HepG2 (cell line): ENCODE data around the gene PAN2. TPM values are rescaled to one million over a fixed set of nuclear protein-coding genes. Genes with fewer than 3 reads are reported as not detected.

Source experiments
- ATF3 ChIP-seq: sonication (generic); formaldehyde crosslinking; IDR thresholded peaks from 2 replicates; pipeline ENCODE4 v1.4.0; 2020; ENCODE audit warnings: missing genetic modification reagents
- ELF3 ChIP-seq: IDR thresholded peaks from 2 replicates; pipeline ENCODE4 v1.6.1; 2016; ENCODE audit warnings: missing genetic modification reagents, missing compliant biosample characterization
- GABPB1 ChIP-seq: IDR thresholded peaks from 2 replicates; pipeline ENCODE4 v1.6.1; 2016; ENCODE audit warnings: mild to moderate bottlenecking, missing genetic modification reagents, moderate library complexity, missing compliant biosample characterization
- GTF2F1 ChIP-seq: fragments of 150-350 bp; IDR thresholded peaks from 2 replicates; pipeline ENCODE4 v1.6.1; 2014; ENCODE audit warnings: low read length
- HCFC1 ChIP-seq: fragments of 150-350 bp; IDR thresholded peaks from 2 replicates; pipeline ENCODE4 v1.6.1; 2014; ENCODE audit warnings: low read depth, low read length
- HIVEP1 ChIP-seq: sonication (generic); formaldehyde crosslinking; IDR thresholded peaks from 2 replicates; pipeline ENCODE4 v1.4.0; 2020; ENCODE audit warnings: mild to moderate bottlenecking, missing genetic modification reagents
- HNF4A ChIP-seq: sonication (generic); formaldehyde crosslinking; IDR thresholded peaks from 2 replicates; pipeline ENCODE4 v1.4.0; 2020; ENCODE audit warnings: missing genetic modification reagents
- HNRNPL ChIP-seq: fragments of 200-400 bp; formaldehyde crosslinking; IDR thresholded peaks from 2 replicates; pipeline ENCODE4 v1.6.1; 2017; ENCODE audit warnings: mild to moderate bottlenecking, low read depth, low read length
- KMT2A ChIP-seq: sonication (generic); formaldehyde crosslinking; IDR thresholded peaks from 2 replicates; pipeline ENCODE4 v1.4.0; 2020; ENCODE audit warnings: missing genetic modification reagents
- NFYB ChIP-seq: sonication (generic); formaldehyde crosslinking; IDR thresholded peaks from 2 replicates; pipeline ENCODE4 v1.4.0; 2020; ENCODE audit warnings: missing genetic modification reagents
- PLRG1 ChIP-seq: fragments of 450-650 bp; conservative IDR thresholded peaks from 2 replicates; pipeline ENCODE4 v1.6.1; 2016
- SMAD1 ChIP-seq: sonication (generic); formaldehyde crosslinking; IDR thresholded peaks from 2 replicates; pipeline ENCODE4 v1.4.0; 2020; ENCODE audit warnings: missing genetic modification reagents, low read depth, mild to moderate bottlenecking, borderline replicate concordance
- TCF7L2 ChIP-seq: IDR thresholded peaks from 2 replicates; pipeline ENCODE4 v1.6.1; 2011; ENCODE audit warnings: mild to moderate bottlenecking, low read depth, low read length, moderate library complexity
- THAP11 ChIP-seq: IDR thresholded peaks from 2 replicates; pipeline ENCODE4 v1.6.1; 2016; ENCODE audit warnings: missing biosample characterization, missing genetic modification reagents
- ZNF350 ChIP-seq: sonication (generic); formaldehyde crosslinking; IDR thresholded peaks from 2 replicates; pipeline ENCODE4 v1.4.0; 2020; ENCODE audit warnings: mild to moderate bottlenecking, low read depth, missing genetic modification reagents, borderline replicate concordance
- ZNF562 ChIP-seq: sonication (generic); formaldehyde crosslinking; IDR thresholded peaks from 2 replicates; pipeline ENCODE4 v1.8.0; 2022; ENCODE audit warnings: missing genetic modification reagents, borderline replicate concordance
- ZNF891 ChIP-seq: sonication (generic); formaldehyde crosslinking; IDR thresholded peaks from 2 replicates; pipeline ENCODE4 v1.5.0; 2020; ENCODE audit warnings: mild to moderate bottlenecking, missing genetic modification reagents
- polyA plus RNA-seq, 8 experiments: library from polyadenylated mRNA; depleted of rRNA in 3 of 8; stranded (reverse) in 7 of 8; unstranded in 1 of 8; fragments of >200 nt; fragmentation: Illumina TruSeq in 4 of 8; extraction: Trizol in 4 of 8; gene quantifications; 2 replicates each; pipeline versions ENCODE4 v1.2.1 to v1.2.3, GENCODE V29; 2011 to 2016; ENCODE audit warnings: low read depth in 4 of 8, missing spikeins in 1 of 8, mixed read lengths in 1 of 8; ENCODE audit not compliant: insufficient read depth in 1 of 8
- total RNA-seq, 5 experiments: library from RNA; depleted of rRNA; stranded (reverse); fragments of >200 nt; fragmentation: Illumina TruSeq; extraction: Trizol; gene quantifications; 2 replicates each; pipeline ENCODE4 v1.2.3, GENCODE V29; 2016; ENCODE audit warnings: low read depth in 1 of 5
- TF ChIP-seq, protein P1 (sequence below): sonication (generic); formaldehyde crosslinking; IDR thresholded peaks from 2 replicates; pipeline ENCODE4 v1.5.1; 2020; ENCODE audit warnings: missing genetic modification reagents, mild to moderate bottlenecking, borderline replicate concordance
- TF ChIP-seq, protein P2 (sequence below): sonication (generic); formaldehyde crosslinking; IDR thresholded peaks from 2 replicates; pipeline ENCODE4 v1.8.1; 2023; ENCODE audit warnings: mild to moderate bottlenecking, moderate library complexity, missing genetic modification reagents
- TF ChIP-seq, protein P3 (sequence below): sonication (generic); formaldehyde crosslinking; IDR thresholded peaks from 2 replicates; pipeline ENCODE4 v1.4.0; 2020; ENCODE audit warnings: missing genetic modification reagents, borderline replicate concordance
- TF ChIP-seq, protein P4 (sequence below): IDR thresholded peaks from 2 replicates; pipeline ENCODE4 v1.6.1; 2016; ENCODE audit warnings: control low read depth

Gene PAN2
- total and polyA plus RNA-seq, 2 of the 13 experiments (the other 11 are each of a cell fraction or from before 2014, with no cell fraction given), result 27.2 to 61.1 TPM

DNA sequence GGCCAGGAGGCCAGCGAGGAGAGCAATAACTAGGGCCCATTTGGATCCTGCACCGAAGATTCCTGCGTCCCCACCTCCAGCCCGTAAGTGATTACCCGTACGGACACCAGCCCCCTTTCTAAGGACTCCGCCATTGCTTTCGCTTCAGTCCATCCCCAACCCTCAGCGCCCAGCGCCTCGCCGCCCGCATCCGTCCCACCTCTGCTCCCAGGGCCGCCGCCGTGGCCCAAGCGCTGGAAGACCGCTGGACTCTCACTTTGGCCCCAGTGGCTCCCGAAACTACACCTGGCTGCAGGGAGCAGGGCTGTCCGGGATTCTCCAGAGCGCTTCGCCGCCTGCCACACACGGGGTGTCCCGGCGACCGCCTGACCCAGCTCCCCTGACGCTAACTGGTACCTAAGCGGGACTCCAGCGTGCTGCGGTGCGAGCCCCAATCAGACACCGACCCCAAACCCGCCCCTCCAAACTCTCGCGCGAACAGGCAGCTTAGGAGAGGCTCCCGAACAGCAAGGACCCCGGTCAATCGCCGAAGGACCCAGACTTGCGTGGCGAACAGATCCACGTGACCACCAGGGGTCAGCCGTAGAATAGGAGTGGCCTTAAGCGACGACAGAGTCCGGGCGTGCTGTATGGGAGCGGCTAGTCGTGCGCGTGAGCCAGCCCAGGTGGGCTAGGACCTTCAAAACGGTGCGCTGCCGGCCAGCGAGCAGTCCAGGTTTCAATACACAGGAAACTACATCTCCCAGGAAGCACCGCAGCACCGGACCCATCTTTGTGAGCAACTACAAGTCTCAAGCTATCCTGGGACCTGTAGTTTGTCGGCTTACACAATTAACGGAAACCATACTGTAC is 18.0 kb downstream of the PAN2 start, which contains the start of gene CNPY2 (continued):
- TF ChIP-seq, protein P1, sequence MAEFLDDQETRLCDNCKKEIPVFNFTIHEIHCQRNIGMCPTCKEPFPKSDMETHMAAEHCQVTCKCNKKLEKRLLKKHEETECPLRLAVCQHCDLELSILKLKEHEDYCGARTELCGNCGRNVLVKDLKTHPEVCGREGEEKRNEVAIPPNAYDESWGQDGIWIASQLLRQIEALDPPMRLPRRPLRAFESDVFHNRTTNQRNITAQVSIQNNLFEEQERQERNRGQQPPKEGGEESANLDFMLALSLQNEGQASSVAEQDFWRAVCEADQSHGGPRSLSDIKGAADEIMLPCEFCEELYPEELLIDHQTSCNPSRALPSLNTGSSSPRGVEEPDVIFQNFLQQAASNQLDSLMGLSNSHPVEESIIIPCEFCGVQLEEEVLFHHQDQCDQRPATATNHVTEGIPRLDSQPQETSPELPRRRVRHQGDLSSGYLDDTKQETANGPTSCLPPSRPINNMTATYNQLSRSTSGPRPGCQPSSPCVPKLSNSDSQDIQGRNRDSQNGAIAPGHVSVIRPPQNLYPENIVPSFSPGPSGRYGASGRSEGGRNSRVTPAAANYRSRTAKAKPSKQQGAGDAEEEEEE (CRISPR knock-in tag), result no peak
- TF ChIP-seq KMT2A (peak; percentile 74), ZNF562 (CRISPR knock-in tag) (no peak), PLRG1 (no peak), HNF4A (peak; percentile 52; the same call in 1 of the 2 replicates), SMAD1 (CRISPR knock-in tag) (no peak), THAP11 (CRISPR knock-in tag) (peak; percentile 98), GABPB1 (peak; percentile 78), HCFC1 (peak; percentile 98), ZNF891 (CRISPR knock-in tag) (peak; percentile 97), ATF3 (CRISPR knock-in tag) (peak; percentile 27; the same call in 1 of the 2 replicates), GTF2F1 (no peak), HNRNPL (0 out of 2 replicates have a peak, but pooled peaks have one; percentile 58), NFYB (CRISPR knock-in tag) (peak; percentile 75), HIVEP1 (CRISPR knock-in tag) (peak; percentile 92), ZNF350 (CRISPR knock-in tag) (peak; percentile 92), TCF7L2 (no peak), ELF3 (CRISPR knock-in tag) (no peak)
- TF ChIP-seq, protein P2, sequence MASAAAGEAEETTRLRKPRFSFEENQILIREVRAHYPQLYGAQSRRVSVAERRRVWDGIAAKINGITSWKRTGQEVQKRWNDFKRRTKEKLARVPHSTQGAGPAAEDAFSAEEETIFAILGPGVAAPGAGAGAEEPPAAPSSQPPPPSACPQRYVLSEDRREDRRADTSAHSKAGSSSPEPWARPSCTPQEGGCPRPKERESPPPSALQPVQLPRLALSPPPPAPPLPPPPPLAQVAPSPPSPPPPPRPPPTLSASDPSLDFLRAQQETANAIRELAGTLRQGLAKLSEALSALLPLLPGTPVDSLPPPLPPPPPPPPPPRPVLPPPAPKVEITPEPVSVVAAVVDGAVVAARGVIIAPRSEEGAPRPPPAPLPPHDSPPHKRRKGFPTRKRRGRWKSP (CRISPR knock-in tag), result peak; percentile 80
- TF ChIP-seq, protein P3, sequence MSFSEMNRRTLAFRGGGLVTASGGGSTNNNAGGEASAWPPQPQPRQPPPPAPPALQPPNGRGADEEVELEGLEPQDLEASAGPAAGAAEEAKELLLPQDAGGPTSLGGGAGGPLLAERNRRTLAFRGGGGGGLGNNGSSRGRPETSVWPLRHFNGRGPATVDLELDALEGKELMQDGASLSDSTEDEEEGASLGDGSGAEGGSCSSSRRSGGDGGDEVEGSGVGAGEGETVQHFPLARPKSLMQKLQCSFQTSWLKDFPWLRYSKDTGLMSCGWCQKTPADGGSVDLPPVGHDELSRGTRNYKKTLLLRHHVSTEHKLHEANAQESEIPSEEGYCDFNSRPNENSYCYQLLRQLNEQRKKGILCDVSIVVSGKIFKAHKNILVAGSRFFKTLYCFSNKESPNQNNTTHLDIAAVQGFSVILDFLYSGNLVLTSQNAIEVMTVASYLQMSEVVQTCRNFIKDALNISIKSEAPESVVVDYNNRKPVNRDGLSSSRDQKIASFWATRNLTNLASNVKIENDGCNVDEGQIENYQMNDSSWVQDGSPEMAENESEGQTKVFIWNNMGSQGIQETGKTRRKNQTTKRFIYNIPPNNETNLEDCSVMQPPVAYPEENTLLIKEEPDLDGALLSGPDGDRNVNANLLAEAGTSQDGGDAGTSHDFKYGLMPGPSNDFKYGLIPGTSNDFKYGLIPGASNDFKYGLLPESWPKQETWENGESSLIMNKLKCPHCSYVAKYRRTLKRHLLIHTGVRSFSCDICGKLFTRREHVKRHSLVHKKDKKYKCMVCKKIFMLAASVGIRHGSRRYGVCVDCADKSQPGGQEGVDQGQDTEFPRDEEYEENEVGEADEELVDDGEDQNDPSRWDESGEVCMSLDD (CRISPR knock-in tag), result 0 out of 2 replicates have a peak, but pooled peaks have one; percentile 46
- TF ChIP-seq, protein P4, sequence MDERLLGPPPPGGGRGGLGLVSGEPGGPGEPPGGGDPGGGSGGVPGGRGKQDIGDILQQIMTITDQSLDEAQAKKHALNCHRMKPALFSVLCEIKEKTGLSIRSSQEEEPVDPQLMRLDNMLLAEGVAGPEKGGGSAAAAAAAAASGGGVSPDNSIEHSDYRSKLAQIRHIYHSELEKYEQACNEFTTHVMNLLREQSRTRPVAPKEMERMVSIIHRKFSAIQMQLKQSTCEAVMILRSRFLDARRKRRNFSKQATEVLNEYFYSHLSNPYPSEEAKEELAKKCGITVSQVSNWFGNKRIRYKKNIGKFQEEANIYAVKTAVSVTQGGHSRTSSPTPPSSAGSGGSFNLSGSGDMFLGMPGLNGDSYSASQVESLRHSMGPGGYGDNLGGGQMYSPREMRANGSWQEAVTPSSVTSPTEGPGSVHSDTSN (CRISPR knock-in tag), result no peak
